ENCODE results near the gene TRIM14.
"Not testable (repeated sequence)": the region's sequence is repeated elsewhere in the genome, so short reads cannot be mapped to it uniquely, and the experiment has no call there.

Gene TRIM14

GRCh38 chr9:98020476-98021145, 98.4 kb downstream of the TRIM14 start:
- DNase-seq (ENCODE audit: low read depth in 3 of 3, low spot score in 1 of 3): no peak

DNA sequence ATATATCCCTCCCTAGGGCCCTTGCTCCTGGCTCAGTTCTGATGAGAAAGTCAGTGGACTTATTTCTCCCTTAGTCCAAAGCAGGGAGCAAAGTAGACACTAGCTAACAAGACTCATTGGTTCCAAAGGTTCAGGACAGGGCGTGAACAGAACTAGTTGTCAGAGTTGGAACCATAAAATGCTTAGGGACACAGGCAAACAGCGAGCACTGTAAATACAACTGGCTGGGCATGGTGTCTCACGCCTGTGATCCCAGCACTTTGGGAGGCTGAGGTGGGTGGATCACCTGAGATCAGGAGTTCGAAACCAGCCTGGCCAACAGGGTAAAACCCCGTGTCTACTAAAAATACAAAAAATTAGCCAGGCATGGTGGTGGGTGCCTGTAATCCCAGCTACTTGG, 99.2 kb downstream of the TRIM14 start:
- DNase-seq (ENCODE audit: low read depth in 3 of 3, low spot score in 1 of 3): not testable (repeated sequence)
